HCT116 (cell line): Measurements from ENCODE around the gene CYP21A2.
"Not testable (repeated sequence)": the region's sequence is repeated elsewhere in the genome, so short reads cannot be mapped to it uniquely, and the experiment has no call there.

Source experiments
- CTCF ChIP-seq, 3 experiments: fragments of 200-600 bp in 1 of 3; sonication (generic) in 1 of 3; IDR thresholded peaks in 2 of 3; conservative IDR thresholded peaks in 1 of 3; 2 replicates each; pipeline ENCODE4 v1.5.1; 2012 to 2017; ENCODE audit warnings: low read depth in 2 of 3, low read length in 2 of 3, antibody characterized with exemption in 1 of 3, borderline replicate concordance in 1 of 3, control low read depth in 1 of 3, mild to moderate bottlenecking in 1 of 3, mixed read lengths in 1 of 3, mixed run types in 1 of 3, moderate library complexity in 1 of 3; ENCODE audit not compliant: insufficient read depth in 1 of 3
- POLR2A ChIP-seq: IDR thresholded peaks from 2 replicates; pipeline ENCODE4 v1.7.0; 2011; ENCODE audit warnings: borderline replicate concordance; ENCODE audit not compliant: insufficient read depth, insufficient read length; ENCODE audit errors: extremely low read depth
- POLR2AphosphoS5 ChIP-seq: IDR thresholded peaks from 2 replicates; pipeline ENCODE4 v1.6.1; 2011; ENCODE audit warnings: mild to moderate bottlenecking, low read depth, low read length, moderate library complexity
- SRF ChIP-seq: IDR thresholded peaks from 2 replicates; pipeline ENCODE4 v1.6.1; 2012; ENCODE audit warnings: low read depth

GRCh38 chr6:32049736-32050135, 11.5 kb downstream of the CYP21A2 start:
- TF ChIP-seq SRF; CTCF (IDR thresholded peaks at IDR 0.05 in 2 of 3, conservative IDR thresholded peaks at IDR 0.05 in 1 of 3; ENCODE audit: borderline replicate concordance in 1 of 3, insufficient read depth in 1 of 3, low read depth in 2 of 3, low read length in 2 of 3); POLR2AphosphoS5; POLR2A: not testable (repeated sequence)
